T-helper 9 cell (primary cell): Measurements from ENCODE around the gene ADAM8.
"Not testable (repeated sequence)": the region's sequence is repeated elsewhere in the genome, so short reads cannot be mapped to it uniquely, and the experiment has no call there.

ENCODE experiments used
- DNase-seq: peaks from one replicate; pipeline ENCODE4 v3.0.0-alpha.2; 2020

ADAM8 gene

GRCh38 chr10:133247681-133248333, 28.9 kb downstream of the ADAM8 start:
- no peak for DNase-seq

- DNase-seq = no peak
These were observed 30.4 kb downstream of the ADAM8 start for GRCh38 chr10:133246236-133246626.

- no peak for DNase-seq
These were observed 31.0 kb downstream of the ADAM8 start for GRCh38 chr10:133245439-133246235.

- DNase-seq = no peak
These were observed 33.1 kb downstream of the ADAM8 start for GRCh38 chr10:133243593-133243992.

GRCh38 chr10:133242611-133243356, 33.9 kb downstream of the ADAM8 start:
- no peak for DNase-seq

- DNase-seq = no peak
These were observed 35.0 kb downstream of the ADAM8 start for GRCh38 chr10:133241501-133242205.

- DNase-seq = no peak
These were observed 36.7 kb downstream of the ADAM8 start for GRCh38 chr10:133239990-133240389.

GRCh38 chr10:133238466-133238804, 38.2 kb downstream of the ADAM8 start:
- DNase-seq = no peak

- DNase-seq = no peak
These were observed 38.8 kb downstream of the ADAM8 start, which contains the start of gene VENTX for GRCh38 chr10:133237588-133238465. VENTX (plus strand) TSS chr10:133237855; CDS start chr10:133237915, 60 bp downstream.

- DNase-seq = no peak
These were observed 39.5 kb downstream of the ADAM8 start for GRCh38 chr10:133237241-133237587.

- no peak for DNase-seq
These were observed 40.0 kb downstream of the ADAM8 start for GRCh38 chr10:133236401-133237240.

- no peak for DNase-seq
These were observed 40.7 kb downstream of the ADAM8 start for GRCh38 chr10:133235932-133236331.

- no peak for DNase-seq
These were observed 41.3 kb downstream of the ADAM8 start for GRCh38 chr10:133235265-133235855.

- not testable (repeated sequence) for DNase-seq
These were observed 41.9 kb downstream of the ADAM8 start for GRCh38 chr10:133234796-133235195.

- DNase-seq = no peak
These were observed 44.6 kb downstream of the ADAM8 start for GRCh38 chr10:133231946-133232574.

GRCh38 chr10:133231244-133231945, 45.3 kb downstream of the ADAM8 start:
- no peak for DNase-seq

- no peak for DNase-seq
These were observed 46.1 kb downstream of the ADAM8 start for GRCh38 chr10:133230387-133231195.

GRCh38 chr10:133230044-133230361, 46.7 kb downstream of the ADAM8 start, which contains the start of gene UTF1:
UTF1 (plus strand) TSS chr10:133230217; CDS start chr10:133230289, 72 bp downstream.
- no peak for DNase-seq
